ENCODE data around the gene ABCF2.

ABCF2 gene

DNA sequence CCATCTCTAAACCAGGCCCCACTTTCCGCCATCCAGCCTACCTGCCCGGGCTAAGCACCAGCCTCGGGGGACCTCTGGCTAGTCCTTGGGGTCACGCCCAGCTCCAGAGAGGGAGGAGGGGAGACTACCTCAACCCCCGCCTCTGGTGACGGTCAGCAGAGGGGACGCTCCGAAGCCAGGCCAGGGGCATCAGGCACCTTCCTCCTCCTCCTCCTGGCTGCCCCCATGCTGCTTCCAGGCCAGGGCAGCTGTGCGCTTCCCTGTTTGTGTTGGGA is 25.5 kb upstream of the ABCF2 start:
- no peak for DNase-seq

GRCh38 chr7:151251689-151252560 is 24.9 kb upstream of the ABCF2 start:
- DNase-seq: no peak

GRCh38 chr7:151251328-151251688 is 24.3 kb upstream of the ABCF2 start:
- no peak for DNase-seq

- DNase-seq: no peak
These were observed 23.5 kb upstream of the ABCF2 start for GRCh38 chr7:151250181-151251132.

DNA sequence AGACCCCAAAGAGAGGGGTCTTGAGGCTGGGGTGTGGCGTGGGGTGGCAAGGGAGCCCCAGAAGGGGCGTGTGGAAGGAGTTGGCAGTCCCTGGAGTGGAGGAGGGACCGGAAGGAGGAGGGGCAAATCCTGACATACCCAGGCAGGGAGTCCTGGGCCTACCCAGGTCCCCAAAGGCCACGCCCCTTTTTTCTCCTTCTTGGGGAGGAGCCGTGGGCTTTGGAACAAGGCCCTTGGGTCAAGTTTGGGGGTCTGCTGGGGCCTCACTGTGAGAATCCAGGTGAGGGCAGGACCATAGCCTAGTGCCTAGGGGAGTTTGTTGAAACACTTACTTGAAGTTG is 22.7 kb upstream of the ABCF2 start:
- no peak for DNase-seq

GRCh38 chr7:151249034-151249731 is 22.2 kb upstream of the ABCF2 start:
- peak in 1 of 2 donors; percentile 21 for DNase-seq

DNA sequence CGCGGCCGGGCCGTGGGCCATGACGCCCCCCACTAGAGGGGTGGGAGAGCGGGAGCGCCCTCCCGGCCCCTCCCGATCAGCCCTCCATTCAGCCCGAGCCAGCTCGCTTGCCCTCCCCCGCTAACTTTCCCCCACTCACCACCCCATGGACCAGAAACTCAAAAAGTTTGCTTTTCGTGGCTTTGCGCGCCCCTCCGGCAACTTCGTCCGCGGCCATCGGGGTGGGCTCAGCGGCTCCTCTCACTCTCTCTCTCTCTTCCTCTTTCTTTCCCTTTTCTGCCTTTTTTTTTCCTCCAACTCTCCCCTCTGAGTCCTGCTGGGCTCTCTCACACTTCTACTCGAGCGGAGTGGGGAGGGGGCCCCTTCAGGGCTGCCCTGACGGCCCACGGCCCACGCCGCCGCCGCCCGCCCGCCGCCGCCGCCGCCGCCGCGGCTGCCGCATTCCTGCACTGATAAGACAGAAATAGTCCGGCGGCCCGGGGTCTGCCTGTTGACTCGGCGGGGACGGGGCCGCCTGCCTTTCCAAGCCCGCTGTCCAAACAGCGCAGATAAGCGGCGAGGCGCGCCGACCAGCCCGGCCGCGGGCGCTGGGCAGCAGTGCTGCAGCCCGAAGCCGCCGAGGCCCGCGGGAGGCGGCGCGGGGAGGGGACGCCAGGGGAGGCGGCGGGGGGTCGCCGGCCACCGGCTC is 21.5 kb upstream of the ABCF2 start, which contains the start of gene SMARCD3:
SMARCD3 (minus strand) TSS at position 349 of the 688 bp plus-strand sequence; CDS start at position 217, 132 bp downstream.
- DNase-seq: peak; percentile 30 to 35

DNA sequence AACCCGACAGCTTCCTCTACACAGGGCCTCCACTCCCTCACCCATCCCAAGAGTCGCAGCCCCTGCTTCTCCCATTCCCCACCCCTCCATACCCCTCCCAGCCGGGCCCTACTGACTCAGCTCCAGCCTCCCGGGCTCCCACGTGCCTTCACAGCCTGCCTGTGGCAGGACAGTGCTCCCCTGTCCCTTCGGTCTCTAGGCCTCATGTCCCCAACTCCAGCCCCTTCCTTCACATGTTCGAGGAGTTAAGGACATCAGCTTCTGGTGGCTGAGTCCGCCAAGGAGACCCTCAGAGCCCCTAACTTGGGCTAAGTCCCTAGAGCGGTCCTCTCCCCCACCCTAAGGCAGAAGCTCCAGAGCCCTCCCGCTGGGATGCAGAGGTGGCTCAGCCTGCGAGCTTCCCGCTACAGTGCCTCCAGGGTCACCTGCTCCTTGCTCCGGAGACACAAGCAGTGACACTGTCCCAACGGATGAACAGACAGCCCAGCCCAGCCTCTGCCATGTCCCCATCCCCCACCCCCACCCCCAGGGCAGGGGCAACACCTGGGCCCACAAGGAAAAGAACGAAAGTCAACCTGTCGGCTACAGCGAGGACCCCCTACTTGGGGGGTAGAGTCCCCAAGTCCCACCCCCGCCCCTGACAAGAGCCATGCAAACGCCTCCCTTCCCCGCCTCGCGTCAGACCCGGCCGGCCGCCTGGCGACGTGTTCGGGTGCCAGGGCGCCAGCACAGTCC is 20.8 kb upstream of the ABCF2 start:
- DNase-seq: no peak

DNA sequence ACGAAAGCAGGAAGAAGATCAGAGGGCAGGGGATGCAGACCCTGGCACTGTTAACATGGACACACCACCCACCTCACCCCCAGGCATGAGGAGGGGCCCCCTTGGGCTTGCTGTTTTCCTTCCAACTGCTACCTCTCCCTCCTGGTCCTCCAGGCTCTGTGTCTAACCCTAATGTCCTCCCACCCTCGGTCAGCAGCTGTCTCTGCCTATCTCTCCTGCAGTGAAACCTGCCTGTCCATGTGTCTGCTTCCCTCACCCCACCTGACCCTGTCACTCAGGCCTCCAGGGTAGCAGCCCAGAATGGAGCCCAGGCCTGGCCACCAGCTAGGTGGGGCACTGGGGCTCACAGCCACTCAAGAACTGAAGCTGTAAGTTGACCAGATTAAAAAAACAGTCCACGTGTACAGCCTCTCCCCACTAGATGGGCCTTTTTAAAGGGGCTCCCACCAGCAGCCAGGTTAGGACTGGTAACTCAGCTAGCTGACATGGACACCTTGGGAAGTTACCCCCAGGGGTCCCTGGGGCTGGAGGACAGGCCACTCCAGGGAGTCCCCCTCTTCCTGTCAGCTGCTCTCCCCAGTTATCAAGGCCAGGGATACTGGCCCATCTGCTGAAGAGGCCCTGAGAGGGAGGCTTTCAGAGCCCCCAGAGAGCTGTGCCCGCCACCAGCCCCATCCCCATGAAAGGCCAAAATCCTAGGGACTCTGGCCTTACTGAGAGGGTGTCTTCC is 20.0 kb upstream of the ABCF2 start:
- DNase-seq: no peak

DNA sequence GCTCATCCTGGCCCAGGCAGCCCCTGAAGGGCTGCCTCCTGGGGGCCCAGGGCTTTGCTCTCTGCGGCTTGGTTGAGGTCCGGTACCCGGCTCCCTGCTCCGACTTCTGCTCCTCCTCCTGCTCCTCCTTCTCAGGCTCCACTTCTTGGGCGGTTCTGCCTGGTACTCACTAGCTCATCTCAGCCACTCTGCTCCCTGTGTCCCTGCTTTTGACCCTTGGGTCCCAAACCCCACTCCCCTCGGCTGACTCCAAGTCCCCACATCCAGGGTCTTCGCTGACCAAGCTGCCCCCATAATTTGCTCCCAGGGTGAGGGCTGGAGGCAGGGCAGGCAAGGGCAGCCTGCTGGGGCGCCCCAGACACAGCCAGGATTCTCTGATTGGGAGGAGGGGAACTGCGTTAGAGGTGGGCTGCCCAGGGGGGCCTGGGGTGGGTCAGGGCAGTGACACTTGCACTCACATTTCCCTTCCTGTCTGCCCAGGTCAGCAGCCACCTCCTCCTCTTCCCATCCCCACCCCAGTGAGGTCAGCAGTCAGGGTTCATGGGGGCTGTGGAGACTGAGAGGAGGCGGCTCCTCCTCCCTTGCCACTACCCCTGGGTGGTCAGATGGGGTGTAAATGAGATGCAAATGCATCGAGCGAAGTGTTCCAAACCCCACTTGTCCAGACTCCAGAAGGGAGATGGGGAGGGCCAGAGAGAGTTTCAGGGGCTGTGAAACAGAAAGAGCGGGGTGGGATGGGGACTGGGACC is 19.3 kb upstream of the ABCF2 start:
- DNase-seq: no peak

- DNase-seq: peak; percentile 58 to 64
These were observed 18.5 kb upstream of the ABCF2 start for GRCh38 chr7:151245360-151246101.

GRCh38 chr7:151244841-151245346 is 17.9 kb upstream of the ABCF2 start:
- no peak for DNase-seq

DNA sequence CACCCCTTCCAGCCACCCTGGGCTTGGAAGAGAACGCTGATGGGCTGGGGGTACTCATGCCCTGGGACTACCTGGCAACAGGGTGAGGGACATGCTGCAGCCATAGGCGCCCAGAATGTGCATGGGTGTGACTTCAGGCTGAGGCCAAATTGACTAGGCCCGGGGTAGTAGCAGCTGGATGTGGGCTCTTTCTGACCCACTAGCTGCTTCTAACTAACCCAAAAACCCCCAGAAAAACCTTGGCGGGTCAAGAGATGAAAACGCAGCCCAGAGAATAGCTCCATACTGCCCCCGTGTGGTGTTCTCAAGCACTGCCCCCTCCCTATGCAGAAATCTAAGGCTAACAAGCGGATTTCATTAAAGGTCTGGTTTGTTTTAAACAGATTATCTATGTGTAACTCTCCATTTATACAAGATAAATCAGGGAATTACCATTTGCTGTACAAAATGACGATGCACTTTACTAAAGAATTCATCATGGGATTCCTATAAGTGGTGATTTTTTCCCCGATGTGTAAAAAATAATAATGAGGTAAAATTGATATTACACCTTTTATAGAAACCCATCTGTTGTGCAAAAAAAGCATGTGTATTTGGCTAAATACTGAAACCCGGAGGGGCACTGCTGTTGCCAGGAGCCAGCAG is 17.3 kb upstream of the ABCF2 start:
- DNase-seq: peak; percentile 38 to 63

GRCh38 chr7:151243408-151244195 is 16.6 kb upstream of the ABCF2 start:
- peak; percentile 24 to 39 for DNase-seq

DNA sequence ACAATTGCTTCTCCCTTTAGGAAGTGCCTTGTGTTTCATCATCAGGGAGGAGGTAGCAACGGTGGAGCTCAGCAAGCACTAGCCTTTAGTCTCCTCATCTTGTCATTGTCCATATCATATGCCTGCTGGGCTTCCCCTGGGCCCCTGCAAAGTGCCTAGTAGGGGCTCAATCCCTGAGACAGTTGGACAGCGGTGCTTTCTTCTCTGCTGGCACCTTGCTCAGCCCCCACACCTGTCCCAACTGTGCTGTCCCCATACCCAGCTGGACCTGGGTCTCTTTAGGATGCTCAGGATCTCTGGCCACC is 16.0 kb upstream of the ABCF2 start:
- no peak for DNase-seq

DNA sequence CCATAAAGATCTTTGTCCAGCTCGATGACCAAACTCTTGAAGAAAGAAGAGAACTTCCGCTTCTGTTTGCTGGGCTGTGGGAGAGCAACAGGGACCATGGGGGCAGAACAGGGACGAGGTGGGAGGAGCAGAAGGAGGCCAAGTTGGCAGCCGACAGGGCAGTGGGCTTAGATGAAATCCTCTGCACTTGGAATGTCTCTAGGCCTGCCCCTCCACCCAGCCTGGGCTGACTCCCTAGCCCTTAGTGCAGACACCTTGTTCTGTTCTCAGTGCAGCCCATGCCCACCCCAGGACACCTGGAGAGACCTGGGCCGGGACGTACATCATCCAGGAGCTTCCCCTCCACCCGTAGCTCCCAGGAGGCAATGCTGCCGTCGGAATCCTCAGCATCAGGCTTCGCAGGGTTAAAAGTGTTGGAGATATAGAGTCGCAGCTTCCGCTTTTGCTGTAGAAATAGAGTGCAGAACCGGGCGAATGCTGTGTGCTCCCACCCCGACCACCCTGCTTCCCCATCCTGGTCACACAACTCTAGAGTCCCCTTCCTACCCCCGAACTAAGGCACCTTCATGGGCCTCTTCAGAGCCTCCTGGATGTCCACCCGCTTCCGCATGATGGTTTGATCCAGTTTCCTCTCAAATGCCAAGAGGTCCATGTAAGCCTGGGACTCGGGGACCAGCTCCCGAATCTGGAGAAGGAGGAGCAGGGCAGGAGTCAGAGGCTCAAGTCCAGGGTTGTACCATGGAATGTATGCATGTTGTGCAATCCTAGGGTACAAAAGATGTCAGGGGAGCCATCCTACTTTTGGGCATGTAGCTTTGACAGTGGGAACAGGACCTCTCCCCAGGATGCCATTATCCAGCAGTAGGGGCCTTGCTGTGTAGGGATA is 15.4 kb upstream of the ABCF2 start:
- DNase-seq: no peak

DNA sequence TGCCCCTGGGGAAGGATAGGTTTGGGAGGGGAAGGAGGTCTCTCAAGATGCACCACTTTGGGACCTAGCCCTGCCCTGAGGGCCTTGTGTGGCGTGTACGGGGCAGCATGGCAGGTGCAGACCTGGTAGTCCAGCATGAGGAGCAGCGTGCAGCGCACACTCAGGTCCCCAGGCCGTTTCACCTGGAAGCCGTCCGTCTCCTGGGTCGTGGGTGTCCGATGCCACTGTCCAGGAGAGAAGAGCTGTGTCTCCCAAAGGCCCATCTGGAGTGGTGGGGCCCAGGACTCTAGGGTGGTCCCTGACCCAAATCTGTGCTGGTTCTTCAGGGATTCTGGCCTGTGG is 14.7 kb upstream of the ABCF2 start:
- no peak for DNase-seq
